RPMI7951 (cell line): ENCODE data around the gene SNX19. TPM values are rescaled to one million over a fixed set of nuclear protein-coding genes. Genes with fewer than 3 reads are reported as not detected.
A peak's percentile ranks its signal among the peaks of the same experiment; 100 is the strongest.

Experiments used
- DNase-seq: peaks from one replicate; pipeline ENCODE4 v3.0.0-alpha.2; 2012; ENCODE audit warnings: low read depth
- total RNA-seq: library from RNA; depleted of rRNA; stranded (reverse); fragments of >200 nt; shearing (Covaris generic); gene quantifications from 2 replicates; pipeline ENCODE4 v1.2.3, GENCODE V29; 2014

Gene SNX19
- total RNA-seq, 1 experiment from 2014 or later = 69.7 TPM

GRCh38 chr11:130840679-130841078 is 75.6 kb downstream of the SNX19 start:
- DNase-seq = no peak

DNA sequence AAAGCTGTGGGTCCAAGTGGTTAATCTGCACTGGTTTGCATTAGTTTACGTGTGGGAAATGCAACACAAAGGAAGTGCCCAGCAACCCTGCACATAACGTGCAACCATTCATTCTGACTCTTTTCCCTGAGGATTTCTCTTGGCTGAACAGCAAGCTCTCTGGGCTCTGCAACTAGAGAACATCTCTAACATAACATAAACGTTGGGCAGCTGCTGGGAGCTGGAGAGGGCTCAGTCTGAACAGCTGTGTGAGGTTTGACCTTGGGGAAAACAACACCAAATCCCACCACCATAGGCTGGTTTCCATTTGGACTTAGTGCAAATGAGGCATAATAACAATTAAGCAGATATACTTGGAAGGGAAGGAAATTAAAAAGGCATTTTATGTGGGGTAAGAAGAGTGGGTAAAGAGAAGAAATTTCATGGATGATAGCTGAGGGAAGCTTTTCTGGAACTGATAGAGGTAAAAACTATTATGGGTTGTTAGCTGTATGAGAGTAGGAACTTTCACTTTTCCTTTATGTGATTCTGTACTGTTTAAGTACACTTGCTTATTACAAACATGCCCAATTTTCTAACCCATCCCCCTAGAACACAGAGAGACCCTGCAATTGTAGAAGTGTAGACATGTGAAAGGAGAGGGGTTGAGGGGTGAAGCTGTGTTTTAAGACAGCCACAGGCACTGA is 76.2 kb downstream of the SNX19 start:
- DNase-seq = no peak

GRCh38 chr11:130837194-130837593 is 79.1 kb downstream of the SNX19 start:
- DNase-seq = no peak

- no peak for DNase-seq
Measured at GRCh38 chr11:130834886-130835285, 81.4 kb downstream of the SNX19 start.

DNA sequence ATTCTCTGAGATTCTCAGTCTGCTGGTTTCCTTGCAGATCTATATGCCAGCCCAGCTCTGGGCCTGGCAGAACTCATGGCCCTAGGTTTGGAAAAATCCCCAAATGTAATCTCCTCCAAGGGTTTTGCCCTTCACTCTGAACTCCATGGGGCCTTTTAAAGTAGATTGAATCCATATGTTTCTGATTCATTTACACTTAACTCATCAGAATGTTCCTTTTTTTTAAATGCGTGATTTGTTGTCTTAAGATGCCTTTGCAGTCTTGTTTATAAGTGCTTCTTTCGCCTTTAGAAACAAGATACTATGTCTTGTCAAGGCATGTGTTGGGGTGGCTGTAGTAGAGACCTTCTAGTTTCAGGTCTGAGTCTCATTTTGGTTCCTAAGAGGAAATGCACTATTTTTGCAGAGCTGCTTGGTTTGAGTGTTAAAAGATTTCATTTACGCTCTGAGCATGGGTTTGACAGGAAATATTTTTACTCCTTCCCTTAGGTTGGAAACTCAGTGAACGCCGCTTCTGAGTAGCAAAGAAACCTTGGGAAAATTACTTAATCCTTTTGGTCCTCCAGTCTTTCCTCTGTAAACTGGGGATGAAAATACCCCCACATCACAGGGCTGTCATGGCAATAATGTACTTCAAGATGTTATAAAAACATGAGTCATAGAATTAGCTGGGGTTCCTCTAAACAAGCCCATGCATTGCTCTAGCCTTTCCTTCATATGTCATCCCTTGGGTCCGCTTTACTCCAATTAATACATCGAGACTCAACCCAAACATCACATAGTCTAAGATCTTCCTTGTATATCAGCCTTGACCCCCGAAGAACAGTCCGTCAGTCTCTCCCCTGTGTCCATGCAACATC is 83.5 kb downstream of the SNX19 start:
- DNase-seq = no peak

DNA sequence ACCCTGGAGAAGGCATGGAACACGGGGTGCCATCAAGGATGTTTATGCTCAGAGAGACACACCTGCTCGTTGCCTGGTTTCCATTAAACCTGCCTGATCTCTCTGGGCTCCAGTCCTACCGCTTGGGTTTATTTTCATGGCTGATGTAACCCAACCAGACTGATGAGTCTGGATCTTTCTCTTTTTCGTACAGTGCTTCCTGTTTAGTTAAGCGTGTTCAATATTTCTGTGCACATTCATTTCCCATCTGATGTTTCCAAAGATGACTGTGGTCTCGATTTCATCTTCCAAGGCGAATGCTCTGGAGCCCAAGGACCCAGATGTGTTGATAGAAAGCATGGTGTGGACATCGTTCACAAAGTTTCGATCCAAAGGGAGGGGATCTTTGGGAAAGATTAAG is 84.3 kb downstream of the SNX19 start:
- DNase-seq = no peak

DNA sequence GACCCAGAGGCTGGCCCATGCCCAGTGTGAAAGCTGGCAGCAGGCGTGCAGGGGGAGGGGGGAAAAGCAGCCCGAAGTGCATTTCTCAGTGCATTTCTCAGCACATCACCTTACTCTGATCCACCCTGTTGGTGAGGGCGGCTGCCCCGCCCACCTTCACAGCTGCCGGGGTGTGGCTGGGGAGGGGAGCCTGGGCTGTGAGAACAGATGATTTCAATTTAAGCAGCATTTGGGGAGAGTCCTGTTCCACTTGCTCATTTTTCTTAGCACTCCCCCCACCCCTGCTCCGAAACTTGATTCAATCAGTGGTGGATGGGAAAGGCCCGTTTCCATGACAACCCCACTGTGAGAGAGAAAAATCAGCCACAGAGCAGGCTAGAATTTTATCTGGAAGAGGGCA is 84.8 kb downstream of the SNX19 start:
- peak; percentile 41 for DNase-seq

DNA sequence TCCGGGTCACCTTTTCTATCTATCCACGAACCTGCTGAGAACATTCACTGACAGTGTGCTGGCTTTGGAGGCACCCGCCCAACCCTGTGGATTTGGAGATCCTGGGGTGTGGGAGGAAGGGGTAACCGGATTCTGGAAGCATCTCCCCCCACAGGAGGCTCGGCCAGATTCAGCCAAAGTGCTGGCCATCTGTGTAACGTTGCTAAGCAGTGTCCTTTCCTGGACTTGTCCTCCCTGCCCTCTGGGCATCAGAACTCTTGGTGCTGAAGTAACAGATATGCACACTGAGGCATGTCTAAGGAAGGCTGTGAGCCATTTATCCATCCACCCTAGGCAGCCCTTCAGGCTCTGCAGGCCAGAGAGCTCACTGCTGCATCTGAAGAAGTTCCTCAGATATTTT is 85.7 kb downstream of the SNX19 start:
- no peak for DNase-seq

DNA sequence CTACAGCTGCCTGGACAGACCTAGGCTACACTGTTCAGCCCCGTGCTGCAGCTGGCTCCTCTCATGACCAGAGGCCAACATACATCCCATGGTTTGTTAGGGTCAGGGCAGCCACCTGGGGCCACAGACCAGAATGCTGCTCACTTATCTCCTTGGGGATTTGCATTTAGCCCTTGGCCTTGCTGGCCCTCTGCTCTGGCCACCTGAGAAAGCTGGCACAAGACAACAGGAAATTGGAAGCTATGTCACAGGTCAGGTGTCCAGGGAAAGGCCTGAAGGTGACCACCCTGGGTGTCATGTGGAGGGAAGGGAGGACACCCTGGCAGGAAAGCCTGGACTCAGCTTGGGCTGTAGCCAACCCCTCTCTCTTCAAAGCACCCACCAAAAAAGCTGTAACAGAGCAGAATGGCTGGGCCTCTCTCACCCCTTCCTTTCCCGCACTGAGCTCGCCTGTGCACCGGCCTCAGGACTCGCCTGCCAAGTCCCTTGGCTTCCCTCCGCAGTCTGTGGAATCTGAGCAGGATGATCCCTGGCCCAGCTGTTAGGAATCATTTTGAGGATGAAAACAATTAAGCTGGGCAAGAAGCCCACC is 86.3 kb downstream of the SNX19 start:
- no peak for DNase-seq

GRCh38 chr11:130828741-130829140 is 87.5 kb downstream of the SNX19 start:
- no peak for DNase-seq

GRCh38 chr11:130827451-130828377 is 88.6 kb downstream of the SNX19 start:
- peak; percentile 73 for DNase-seq

DNA sequence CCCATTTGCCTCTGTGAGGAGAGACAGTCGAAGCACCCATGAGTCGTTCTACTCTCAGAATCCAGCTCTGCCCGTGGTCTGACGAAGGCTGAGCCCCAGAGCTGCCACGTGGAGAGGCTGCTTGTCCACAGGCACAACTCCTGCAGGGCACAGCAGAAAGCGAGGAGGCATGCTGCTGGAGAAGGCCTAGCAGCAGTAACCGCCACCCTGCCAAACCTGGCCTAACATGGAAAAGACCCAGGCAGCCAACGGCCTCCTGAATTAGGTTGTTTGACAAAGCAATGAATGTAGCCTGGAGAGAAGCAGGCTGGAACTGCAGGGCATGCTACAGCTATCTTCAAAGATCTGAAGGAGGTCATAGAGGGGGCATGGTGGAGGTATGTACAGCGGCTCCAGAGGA is 89.7 kb downstream of the SNX19 start:
- DNase-seq = no peak

DNA sequence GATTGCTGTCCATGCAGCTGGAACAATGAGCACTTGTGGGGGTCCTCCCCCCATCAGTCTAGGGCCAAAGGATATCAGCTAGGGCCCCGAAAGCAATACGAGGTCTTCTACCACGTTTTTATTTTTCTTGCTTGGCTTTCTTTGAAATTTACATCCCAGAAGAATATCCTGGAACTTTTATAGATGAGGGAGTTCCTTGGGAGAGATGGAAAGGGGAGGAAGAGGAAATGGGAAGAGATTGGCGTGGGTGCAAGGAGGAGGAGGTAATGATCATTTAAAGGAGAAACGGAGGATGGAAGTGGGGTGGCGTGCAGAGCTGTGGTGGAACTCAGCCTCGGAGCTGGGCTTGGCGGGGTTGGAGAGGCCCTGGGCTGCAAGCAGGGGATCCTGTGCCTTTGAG is 90.3 kb downstream of the SNX19 start:
- no peak for DNase-seq

- DNase-seq = no peak
Measured at GRCh38 chr11:130825561-130825960, 90.7 kb downstream of the SNX19 start.
